PC-3 (cell line): Measurements from ENCODE around the gene SIM2.

Experiments
- CTCF ChIP-seq: fragments of 300-600 bp; sonication (generic); conservative IDR thresholded peaks from 2 replicates; pipeline ENCODE4 v1.5.1; 2017; ENCODE audit warnings: antibody characterized with exemption, low read depth, mild to moderate bottlenecking, low read length
- EZH2 ChIP-seq: fragments of 300-600 bp; sonication (generic); IDR thresholded peaks from one replicate; pipeline ENCODE4 v1.6.1; 2017; ENCODE audit warnings: antibody characterized with exemption, mild to moderate bottlenecking, low read length; ENCODE audit not compliant: unreplicated experiment

GRCh38 chr21:36765229-36765628 lies 66.3 kb downstream of the SIM2 start:
- TF ChIP-seq CTCF (no peak), EZH2 (no peak)
